A673 (cell line): ENCODE measurements around the gene CNTN1. TPM values are rescaled to one million over a fixed set of nuclear protein-coding genes. Genes with fewer than 3 reads are reported as not detected.

Experiments
- BruUV-seq: library from RNA; stranded (reverse); fragments of 400-500 nt; replicated peaks from 2 replicates; lab custom pipeline; 2021; lab: Mats Ljungman, UMichigan
- CTCF ChIA-PET: fragments of 300-600 bp; sonication (Branson Sonifier 250); formaldehyde crosslinking; loops from one replicate; lab custom pipeline; 2022; ENCODE audit warnings: antibody characterized with exemption; lab: Charles Lee
- POLR2A ChIA-PET: fragments of 300-600 bp; sonication (Branson Sonifier 250); formaldehyde crosslinking; loops from one replicate; lab custom pipeline; 2022; ENCODE audit warnings: antibody characterized with exemption; ENCODE audit not compliant: low non-redundant PET; lab: Charles Lee
- DNase-seq: peaks from one replicate; pipeline ENCODE4 v3.0.0-alpha.2; 2015; ENCODE audit warnings: low spot score
- H3K27ac ChIP-seq: fragments of 200-600 bp; sonication (generic); 2 replicates; pipeline ENCODE4 v1.5.1; 2016; ENCODE audit warnings: mixed run types, low read depth, mild to moderate bottlenecking, mixed read lengths, antibody characterized with exemption, low read length; ENCODE audit not compliant: poor library complexity, severe bottlenecking
- H3K27me3 ChIP-seq: fragments of 200-600 bp; sonication (generic); replicated peaks from 2 replicates; pipeline ENCODE4 v1.6.1; 2017; ENCODE audit warnings: mixed run types, low read depth, mild to moderate bottlenecking, mixed read lengths, antibody characterized with exemption, low read length; ENCODE audit not compliant: insufficient read depth, poor library complexity
- H3K36me3 ChIP-seq: fragments of 200-600 bp; sonication (generic); 2 replicates; pipeline ENCODE4 v1.6.1; 2016; ENCODE audit warnings: mixed run types, mild to moderate bottlenecking, mixed read lengths, antibody characterized with exemption, low read length; ENCODE audit not compliant: insufficient read depth, poor library complexity, severe bottlenecking
- H3K4me1 ChIP-seq: fragments of 200-600 bp; sonication (generic); 2 replicates; pipeline ENCODE4 v1.6.1; 2017; ENCODE audit warnings: mixed run types, mild to moderate bottlenecking, mixed read lengths, antibody characterized with exemption, low read length; ENCODE audit not compliant: insufficient read depth, poor library complexity, severe bottlenecking
- H3K4me3 ChIP-seq: fragments of 200-600 bp; sonication (generic); 2 replicates; pipeline ENCODE4 v1.5.1; 2016; ENCODE audit warnings: low read depth, mixed run types, mild to moderate bottlenecking, mixed read lengths, low read length; ENCODE audit not compliant: poor library complexity, severe bottlenecking
- H3K9me3 ChIP-seq: fragments of 200-600 bp; sonication (generic); 2 replicates; pipeline ENCODE4 v1.6.1; 2016; ENCODE audit warnings: mixed run types, low read depth, mild to moderate bottlenecking, mixed read lengths, antibody characterized with exemption, low read length; ENCODE audit not compliant: poor library complexity, severe bottlenecking
- EZH2 ChIP-seq: fragments of 200-600 bp; sonication (generic); IDR thresholded peaks from 2 replicates; pipeline ENCODE4 v1.6.1; 2017; ENCODE audit warnings: borderline replicate concordance, low read depth, mild to moderate bottlenecking, mixed read lengths, antibody characterized with exemption, low read length; ENCODE audit not compliant: poor library complexity, severe bottlenecking
- intact Hi-C: fragments of 100-400 bp; cut with micrococcal nuclease; formaldehyde crosslinking; loops from one replicate; pipeline ENCODE4 v1.10.0; 2022; ENCODE audit not compliant: unreplicated experiment
- total RNA-seq: library from RNA; stranded (reverse); gene quantifications from 2 replicates; pipeline ENCODE4 v1.2.3, GENCODE V29; 2021
- TF ChIP-seq, protein P1 (sequence below): fragments of 300-800, 200-600 bp; sonication (generic); conservative IDR thresholded peaks from 2 replicates; pipeline ENCODE4 v1.5.1; 2017; ENCODE audit warnings: low read depth, mild to moderate bottlenecking, antibody characterized with exemption, low read length, moderate library complexity, mixed read lengths

CNTN1 gene
- total RNA-seq, 1 experiment from 2014 or later: 0.90 TPM

DNA sequence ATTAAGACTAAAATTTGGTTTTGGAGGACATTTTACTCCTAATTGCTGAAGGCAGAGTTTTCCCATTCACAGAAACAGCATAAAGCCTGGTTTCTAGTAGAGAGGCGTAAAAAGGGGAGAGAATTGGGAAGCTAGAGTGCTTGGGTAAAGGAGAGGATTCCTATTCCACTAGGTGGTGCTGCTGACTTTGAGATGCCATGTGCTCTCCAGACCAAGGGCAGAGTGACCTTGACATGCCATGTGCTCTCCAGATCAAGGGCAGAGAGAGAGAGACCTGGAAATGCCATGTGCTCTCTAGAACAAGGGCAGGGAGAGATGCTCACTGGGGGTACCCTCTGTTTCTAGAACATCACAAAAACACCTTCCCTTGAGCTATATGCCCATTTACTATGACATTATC lies 319.7 kb downstream of the CNTN1 start:
- BruUV-seq: no TSS peak
- H3K36me3 ChIP-seq: no peaks in the 10 kb centered on the region
- ChIA-PET CTCF (interaction anchor here (0.6 kb wide), 1 partner anchor 266 kb away, joined by 3 read pairs; no protein-coding TSS in a partner anchor), POLR2A (no interaction called here)
- peaks cover 56% of the 10 kb centered on the region for H3K9me3 ChIP-seq
- H3K27me3 ChIP-seq: no peaks in the 10 kb centered on the region
- peaks cover 23% of the 10 kb centered on the region for H3K4me1 ChIP-seq
- TF ChIP-seq, protein P1, sequence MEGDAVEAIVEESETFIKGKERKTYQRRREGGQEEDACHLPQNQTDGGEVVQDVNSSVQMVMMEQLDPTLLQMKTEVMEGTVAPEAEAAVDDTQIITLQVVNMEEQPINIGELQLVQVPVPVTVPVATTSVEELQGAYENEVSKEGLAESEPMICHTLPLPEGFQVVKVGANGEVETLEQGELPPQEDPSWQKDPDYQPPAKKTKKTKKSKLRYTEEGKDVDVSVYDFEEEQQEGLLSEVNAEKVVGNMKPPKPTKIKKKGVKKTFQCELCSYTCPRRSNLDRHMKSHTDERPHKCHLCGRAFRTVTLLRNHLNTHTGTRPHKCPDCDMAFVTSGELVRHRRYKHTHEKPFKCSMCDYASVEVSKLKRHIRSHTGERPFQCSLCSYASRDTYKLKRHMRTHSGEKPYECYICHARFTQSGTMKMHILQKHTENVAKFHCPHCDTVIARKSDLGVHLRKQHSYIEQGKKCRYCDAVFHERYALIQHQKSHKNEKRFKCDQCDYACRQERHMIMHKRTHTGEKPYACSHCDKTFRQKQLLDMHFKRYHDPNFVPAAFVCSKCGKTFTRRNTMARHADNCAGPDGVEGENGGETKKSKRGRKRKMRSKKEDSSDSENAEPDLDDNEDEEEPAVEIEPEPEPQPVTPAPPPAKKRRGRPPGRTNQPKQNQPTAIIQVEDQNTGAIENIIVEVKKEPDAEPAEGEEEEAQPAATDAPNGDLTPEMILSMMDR: no peak
- no peak for TF ChIP-seq EZH2
- H3K4me3 ChIP-seq: no peak overlapping the region
- peak; percentile 10 for DNase-seq
- intact Hi-C loops: no loop called here
- H3K27ac ChIP-seq: no peak overlapping the region

DNA sequence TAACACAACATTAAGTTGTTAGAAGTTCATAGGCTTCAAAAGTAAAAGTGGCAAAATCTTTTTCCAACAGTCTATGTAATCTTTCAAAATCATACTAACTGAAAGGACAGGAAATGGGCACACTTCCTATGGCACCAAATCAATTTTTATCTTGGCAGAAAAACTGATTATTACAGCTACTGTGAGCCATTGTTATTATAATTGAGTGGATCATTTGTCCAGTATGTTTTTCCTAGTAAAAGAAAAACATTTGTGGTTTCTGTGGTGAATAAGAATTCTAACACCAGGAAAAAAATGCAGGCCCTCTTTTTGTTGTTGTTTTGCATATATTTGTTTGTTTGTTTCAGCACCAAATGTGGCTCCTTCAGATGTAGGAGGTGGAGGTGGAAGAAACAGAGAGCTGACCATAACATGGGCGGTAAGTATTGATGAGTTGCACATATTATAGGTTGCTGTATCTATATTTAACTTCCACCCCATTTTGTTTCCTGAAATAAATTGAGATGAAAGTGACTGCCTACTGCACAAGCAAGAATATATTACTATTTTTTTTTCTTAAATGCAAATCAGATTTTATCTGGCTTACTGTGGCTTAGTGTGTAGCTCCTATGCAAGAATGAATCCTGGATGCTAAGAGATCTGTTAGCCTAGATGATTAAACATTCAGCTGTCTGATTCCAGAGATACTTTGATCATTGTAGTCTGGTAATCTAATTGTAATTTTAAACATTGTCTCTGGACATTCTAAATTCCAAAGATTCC lies 321.8 kb downstream of the CNTN1 start:
- no peak for TF ChIP-seq EZH2
- TF ChIP-seq, protein P1: no peak
- peak overlapping the region; percentile 61 for H3K27ac ChIP-seq
- intact Hi-C loops: no loop called here
- peak; percentile 82 for DNase-seq
- CTCF ChIA-PET: no interaction called here
- peak overlapping the region; percentile 5 for H3K4me3 ChIP-seq
- no TSS peak for BruUV-seq
- POLR2A ChIA-PET: interaction anchor here (0.7 kb wide), 1 partner anchor 120 kb away, joined by 5 read pairs; no protein-coding TSS in a partner anchor
- peaks cover 28% of the 10 kb centered on the region for H3K4me1 ChIP-seq
- H3K36me3 ChIP-seq: no peaks in the 10 kb centered on the region
- peaks cover 37% of the 10 kb centered on the region for H3K9me3 ChIP-seq
- no peaks in the 10 kb centered on the region for H3K27me3 ChIP-seq

DNA sequence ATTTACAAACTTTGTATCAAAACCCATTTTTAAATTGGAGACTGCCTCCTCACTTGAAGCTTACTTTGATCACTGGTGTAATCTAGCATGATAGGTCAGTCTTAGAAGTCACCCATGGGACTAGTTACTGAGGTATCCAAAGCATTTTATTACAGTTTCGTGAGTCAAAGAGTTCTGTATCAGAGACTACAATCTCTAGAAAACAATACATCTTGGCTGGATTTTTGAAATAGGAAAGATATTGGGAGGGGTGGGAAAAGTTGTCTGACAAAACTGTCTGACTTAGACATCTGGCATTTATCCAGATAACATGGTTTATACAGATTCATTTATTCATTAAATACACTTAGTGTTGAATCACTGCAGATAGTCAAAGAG lies 322.4 kb downstream of the CNTN1 start:
- Histone ChIP-seq H3K27ac (no peak overlapping the region), H3K4me1 (peaks cover 33% of the 10 kb centered on the region), H3K36me3 (no peaks in the 10 kb centered on the region), H3K27me3 (no peaks in the 10 kb centered on the region), H3K9me3 (peaks cover 31% of the 10 kb centered on the region), H3K4me3 (no peak overlapping the region)
- CTCF ChIA-PET: no interaction called here
- POLR2A ChIA-PET: interaction anchor here (0.7 kb wide), 1 partner anchor 119 kb away, joined by 5 read pairs; no protein-coding TSS in a partner anchor
- BruUV-seq: no TSS peak
- no peak for TF ChIP-seq EZH2
- TF ChIP-seq, protein P1: no peak
- peak; percentile 64 for DNase-seq
- intact Hi-C loops: no loop called here
